HCT116 (cell line): Measurements from ENCODE around the gene CSNK1G1. TPM values are rescaled to one million over a fixed set of nuclear protein-coding genes. Genes with fewer than 3 reads are reported as not detected.

Experiments used
- ATAC-seq: fragments of 200-7000 bp; cut with Tn5 transposase; 2 replicates; pipeline ENCODE4 v1.9.1; 2020; ENCODE audit warnings: mild to moderate bottlenecking, moderate library complexity
- BruUV-seq: library from RNA; stranded (reverse); fragments of 400-500 nt; replicated peaks from 2 replicates; lab custom pipeline; 2021; lab: Mats Ljungman, UMichigan
- CTCF ChIA-PET: fragments of 300-600 bp; sonication (Branson Sonifier 250); formaldehyde crosslinking; loops from one replicate; lab custom pipeline; 2021; ENCODE audit warnings: antibody characterized with exemption; lab: Charles Lee
- POLR2A ChIA-PET: fragments of 300-600, 350-600 bp; sonication (Branson Sonifier 250); formaldehyde crosslinking; loops from one replicate; lab custom pipeline; 2021; ENCODE audit warnings: antibody characterized with exemption; lab: Charles Lee
- RAD21 ChIA-PET, 2 experiments: fragments of 300-600 bp; sonication (Branson Sonifier 250); formaldehyde crosslinking; loops; one replicate each; lab custom pipeline; 2023; ENCODE audit warnings: low total read pairs in 2 of 2; ENCODE audit not compliant: uncharacterized antibody in 2 of 2, unreplicated experiment in 2 of 2, low non-redundant PET in 1 of 2; lab: Charles Lee
- DNase-seq: peaks from one replicate; pipeline ENCODE4 v3.0.0-alpha.2; 2010; ENCODE audit warnings: low read depth, low spot score
- H2AFZ ChIP-seq: fragments of 200-600 bp; shearing (Covaris generic), sonication (generic); 2 replicates; pipeline ENCODE4 v1.6.1; 2017; ENCODE audit warnings: low read depth, mixed run types, mixed read lengths, antibody characterized with exemption, low read length; ENCODE audit not compliant: poor library complexity, severe bottlenecking
- H3K27ac ChIP-seq: 2 replicates; pipeline ENCODE4 v1.5.1; 2012; ENCODE audit warnings: low read depth, low read length
- H3K27me3 ChIP-seq: fragments of 200-600 bp; sonication (generic); 2 replicates; pipeline ENCODE4 v1.6.1; 2016; ENCODE audit warnings: mixed run types, low read length, mixed read lengths; ENCODE audit not compliant: insufficient read depth
- H3K36me3 ChIP-seq, 2 experiments: fragments of 200-500 bp in 1 of 2; fragments of 200-600 bp in 1 of 2; sonication (Bioruptor generic) in 1 of 2; sonication (generic) in 1 of 2; 2 replicates each; pipeline versions ENCODE4 v1.5.1 to v1.6.1; 2014 to 2016; ENCODE audit warnings: low read length in 2 of 2, inconsistent platforms in 1 of 2, mixed read lengths in 1 of 2, mixed run types in 1 of 2; ENCODE audit not compliant: insufficient read depth in 2 of 2, control insufficient read depth in 1 of 2
- H3K4me1 ChIP-seq, 2 experiments: fragments of 200-600 bp in 1 of 2; sonication (generic) in 1 of 2; 2 replicates each; pipeline versions ENCODE4 v1.5.1 to v1.6.1; 2012 to 2017; ENCODE audit warnings: low read length in 2 of 2, inconsistent platforms in 1 of 2, mild to moderate bottlenecking in 1 of 2, mixed read lengths in 1 of 2, mixed run types in 1 of 2, moderate library complexity in 1 of 2; ENCODE audit not compliant: insufficient read depth in 2 of 2, control insufficient read depth in 1 of 2
- H3K4me2 ChIP-seq: fragments of 200-600 bp; sonication (generic); 2 replicates; pipeline ENCODE4 v1.6.1; 2017; ENCODE audit warnings: mixed run types, low read length, mixed read lengths
- H3K4me3 ChIP-seq, 2 experiments: fragments of 200-600 bp in 1 of 2; sonication (generic) in 1 of 2; replicated peaks in 1 of 2; 2 replicates each; pipeline ENCODE4 v1.5.1; 2011 to 2016; ENCODE audit warnings: low read length in 2 of 2, control low read depth in 1 of 2, low read depth in 1 of 2, mild to moderate bottlenecking in 1 of 2, mixed read lengths in 1 of 2, mixed run types in 1 of 2
- H3K79me2 ChIP-seq: fragments of 200-600 bp; sonication (generic); 2 replicates; pipeline ENCODE4 v1.6.1; 2017; ENCODE audit warnings: mild to moderate bottlenecking, mixed run types, low read length, moderate library complexity, mixed read lengths; ENCODE audit not compliant: insufficient read depth
- H3K9ac ChIP-seq: fragments of 200-600 bp; sonication (generic); 2 replicates; pipeline ENCODE4 v1.6.1; 2016; ENCODE audit warnings: low read length, mixed read lengths
- H3K9me2 ChIP-seq: fragments of 200-600 bp; sonication (generic), shearing (Covaris generic); 2 replicates; pipeline ENCODE4 v1.6.1; 2017; ENCODE audit warnings: mixed run types, mild to moderate bottlenecking, moderate library complexity; ENCODE audit not compliant: insufficient read depth
- H3K9me3 ChIP-seq, 2 experiments: fragments of 200-500 bp in 1 of 2; fragments of 200-600 bp in 1 of 2; sonication (Bioruptor generic) in 1 of 2; sonication (generic) in 1 of 2; 2 replicates each; pipeline ENCODE4 v1.6.1; 2014 to 2017; ENCODE audit warnings: low read length in 2 of 2, mixed read lengths in 2 of 2, inconsistent platforms in 1 of 2, low read depth in 1 of 2, mild to moderate bottlenecking in 1 of 2, mixed run types in 1 of 2, moderate library complexity in 1 of 2; ENCODE audit not compliant: control insufficient read depth in 1 of 2, insufficient read depth in 1 of 2
- H4K20me1 ChIP-seq: fragments of 200-600 bp; sonication (generic), shearing (Covaris generic); 2 replicates; pipeline ENCODE4 v1.6.1; 2017; ENCODE audit warnings: mixed run types, mild to moderate bottlenecking, moderate library complexity; ENCODE audit not compliant: insufficient read depth
- CEBPB ChIP-seq: IDR thresholded peaks from 2 replicates; pipeline ENCODE4 v1.6.1; 2012; ENCODE audit warnings: low read depth
- EZH2 ChIP-seq: fragments of 200-600 bp; sonication (generic); IDR thresholded peaks from 2 replicates; pipeline ENCODE4 v1.6.1; 2017; ENCODE audit warnings: antibody characterized with exemption, mixed run types
- EZH2phosphoT487 ChIP-seq: fragments of 200-600 bp; IDR thresholded peaks from 2 replicates; pipeline ENCODE4 v1.6.1; 2018; ENCODE audit warnings: antibody characterized with exemption, borderline replicate concordance
- FOSL1 ChIP-seq: IDR thresholded peaks from 2 replicates; pipeline ENCODE4 v1.6.1; 2012; ENCODE audit warnings: low read depth
- JUND ChIP-seq: IDR thresholded peaks from 2 replicates; pipeline ENCODE4 v1.6.1; 2012
- MAX ChIP-seq: IDR thresholded peaks from 2 replicates; pipeline ENCODE4 v1.6.1; 2012
- POLR2AphosphoS5 ChIP-seq: IDR thresholded peaks from 2 replicates; pipeline ENCODE4 v1.6.1; 2011; ENCODE audit warnings: mild to moderate bottlenecking, low read depth, low read length, moderate library complexity
- RAD21 ChIP-seq: IDR thresholded peaks from 2 replicates; pipeline ENCODE4 v1.6.1; 2012; ENCODE audit warnings: low read depth, mild to moderate bottlenecking
- REST ChIP-seq: IDR thresholded peaks from 2 replicates; pipeline ENCODE4 v1.6.1; 2012; ENCODE audit warnings: low read depth
- SRF ChIP-seq: IDR thresholded peaks from 2 replicates; pipeline ENCODE4 v1.6.1; 2012; ENCODE audit warnings: low read depth
- TCF7L2 ChIP-seq: IDR thresholded peaks from 2 replicates; pipeline ENCODE4 v1.7.0; 2011; ENCODE audit warnings: borderline replicate concordance, inconsistent platforms; ENCODE audit not compliant: insufficient read depth, insufficient read length; ENCODE audit errors: extremely low read depth
- intact Hi-C: fragments of 100-400 bp; cut with micrococcal nuclease; formaldehyde crosslinking; loops from 2 replicates; pipeline ENCODE4 v1.10.0; 2022
- total RNA-seq: library from RNA; stranded (reverse); gene quantifications from one replicate; pipeline ENCODE4 v1.2.1, GENCODE V29; 2021; ENCODE audit not compliant: unreplicated experiment
- TF ChIP-seq, protein P1 (sequence below): IDR thresholded peaks from 2 replicates; pipeline ENCODE4 v1.6.1; 2011; ENCODE audit warnings: mild to moderate bottlenecking, low read length, moderate library complexity; ENCODE audit not compliant: insufficient replicate concordance; ENCODE audit errors: extremely low read depth

The CSNK1G1 gene
- total RNA-seq, 1 experiment from 2014 or later = 21.1 TPM

DNA sequence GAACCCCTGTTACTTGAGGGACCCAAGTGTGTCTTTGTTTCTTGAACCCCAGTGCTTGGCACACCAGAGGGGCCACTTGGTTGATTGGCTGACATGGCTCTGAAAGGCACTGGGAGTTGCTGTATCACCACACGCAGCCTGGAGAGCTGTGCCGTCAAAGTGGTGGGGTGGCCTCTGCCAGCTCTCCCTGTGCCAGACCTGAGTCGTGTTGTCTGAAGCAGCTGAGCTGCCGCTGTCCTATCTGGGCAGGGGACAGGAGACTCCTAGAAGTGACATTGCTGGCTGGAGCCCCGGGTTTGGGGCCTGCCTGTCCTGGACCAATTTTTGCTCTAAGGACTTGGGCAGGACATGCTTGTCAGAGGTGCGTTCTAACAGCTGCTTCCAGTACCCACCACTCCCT is 209.9 kb downstream of the CSNK1G1 start:
- BruUV-seq = no TSS peak
- no peaks in the 10 kb centered on the region for H3K9me3 ChIP-seq
- no peak overlapping the region for H3K4me2 ChIP-seq
- H4K20me1 ChIP-seq = no peaks in the 10 kb centered on the region
- intact Hi-C loops = no loop called here
- RAD21 ChIA-PET = no interaction called here
- no peak overlapping the region for H3K9ac ChIP-seq
- TF ChIP-seq TCF7L2 (no peak), EZH2 (no peak), JUND (no peak), EZH2phosphoT487 (no peak), MAX (no peak), SRF (no peak), FOSL1 (no peak), RAD21 (no peak), POLR2AphosphoS5 (no peak), CEBPB (no peak), REST (no peak)
- TF ChIP-seq, protein P1, sequence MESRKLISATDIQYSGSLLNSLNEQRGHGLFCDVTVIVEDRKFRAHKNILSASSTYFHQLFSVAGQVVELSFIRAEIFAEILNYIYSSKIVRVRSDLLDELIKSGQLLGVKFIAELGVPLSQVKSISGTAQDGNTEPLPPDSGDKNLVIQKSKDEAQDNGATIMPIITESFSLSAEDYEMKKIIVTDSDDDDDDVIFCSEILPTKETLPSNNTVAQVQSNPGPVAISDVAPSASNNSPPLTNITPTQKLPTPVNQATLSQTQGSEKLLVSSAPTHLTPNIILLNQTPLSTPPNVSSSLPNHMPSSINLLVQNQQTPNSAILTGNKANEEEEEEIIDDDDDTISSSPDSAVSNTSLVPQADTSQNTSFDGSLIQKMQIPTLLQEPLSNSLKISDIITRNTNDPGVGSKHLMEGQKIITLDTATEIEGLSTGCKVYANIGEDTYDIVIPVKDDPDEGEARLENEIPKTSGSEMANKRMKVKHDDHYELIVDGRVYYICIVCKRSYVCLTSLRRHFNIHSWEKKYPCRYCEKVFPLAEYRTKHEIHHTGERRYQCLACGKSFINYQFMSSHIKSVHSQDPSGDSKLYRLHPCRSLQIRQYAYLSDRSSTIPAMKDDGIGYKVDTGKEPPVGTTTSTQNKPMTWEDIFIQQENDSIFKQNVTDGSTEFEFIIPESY = no peak
- TF ChIP-seq, all 23 proteins: peak for 0
- DNase-seq (no peak), ATAC-seq (no peak)
- H3K9me2 ChIP-seq = no peaks in the 10 kb centered on the region
- H3K36me3 ChIP-seq = no peaks in the 10 kb centered on the region; a peak in 1 of 4 replicates
- H3K27ac ChIP-seq = no peak overlapping the region
- no peak overlapping the region for H3K4me3 ChIP-seq
- no peaks in the 10 kb centered on the region for H3K79me2 ChIP-seq
- H3K27me3 ChIP-seq = no peaks in the 10 kb centered on the region
- CTCF ChIA-PET = interaction anchor here (1.7 kb wide), 1 partner anchor 8 kb away, joined by 5 read pairs; no protein-coding TSS in a partner anchor
- peaks cover 0 to 10% of the 10 kb centered on the region in 2 experiments; a peak in 3 of 4 replicates for H3K4me1 ChIP-seq
- H2AFZ ChIP-seq = no peak overlapping the region
- POLR2A ChIA-PET = interaction anchor here (1.1 kb wide), 1 partner anchor 17 kb away, joined by 3 read pairs; no protein-coding TSS in a partner anchor
